ENCODE results near the gene TRIM40.

- TF ChIP-seq POLR2A (IDR thresholded peaks at IDR 0.05) (no peak), CTCF (IDR thresholded peaks at IDR 0.05) (no peak)
Measured at GRCh38 chr6:30101444-30102413, 34.2 kb upstream of the TRIM40 start.
